Activated T-cell treated with anti-CD3 and anti-CD28 coated beads, Interleukin-2, amount 50 U/mL, for 48 hours (primary cell): ENCODE data around the gene AP1B1.

Source experiments
- DNase-seq, 2 experiments: peaks; one replicate each; pipeline ENCODE4 v3.0.0-alpha.2; 2020

The AP1B1 gene

DNA sequence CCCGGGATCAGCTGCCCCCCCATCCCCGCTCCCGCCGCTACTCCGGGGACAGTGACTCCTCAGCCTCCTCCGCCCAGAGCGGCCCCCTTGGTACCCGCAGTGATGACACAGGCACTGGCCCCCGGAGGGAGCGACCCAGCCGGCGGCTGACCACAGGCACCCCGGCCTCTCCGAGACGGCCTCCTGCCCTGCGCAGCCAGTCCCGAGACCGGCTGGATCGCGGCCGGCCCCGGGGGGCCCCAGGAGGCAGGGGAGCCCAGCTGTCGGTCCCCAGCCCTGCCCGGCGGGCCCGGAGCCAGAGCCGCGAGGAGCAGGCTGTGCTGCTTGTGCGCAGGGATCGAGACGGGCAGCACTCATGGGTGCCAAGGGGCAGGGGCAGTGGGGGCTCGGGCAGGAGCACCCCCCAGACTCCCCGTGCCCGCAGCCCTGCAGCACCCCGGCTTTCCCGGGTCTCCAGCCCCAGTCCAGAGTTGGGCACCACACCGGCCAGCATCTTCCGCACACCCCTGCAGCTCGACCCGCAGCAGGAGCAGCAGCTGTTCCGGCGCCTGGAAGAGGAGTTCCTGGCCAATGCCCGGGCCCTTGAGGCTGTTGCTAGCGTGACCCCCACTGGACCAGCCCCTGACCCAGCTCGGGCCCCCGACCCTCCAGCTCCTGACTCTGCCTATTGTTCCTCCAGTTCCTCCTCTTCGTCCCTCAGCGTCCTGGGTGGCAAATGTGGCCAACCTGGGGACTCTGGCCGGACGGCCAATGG, 76.7 kb downstream of the AP1B1 start:
- DNase-seq: no peak

GRCh38 chr22:29310863-29311339, 77.5 kb downstream of the AP1B1 start:
- DNase-seq: peak; percentile 79 to 84

DNA sequence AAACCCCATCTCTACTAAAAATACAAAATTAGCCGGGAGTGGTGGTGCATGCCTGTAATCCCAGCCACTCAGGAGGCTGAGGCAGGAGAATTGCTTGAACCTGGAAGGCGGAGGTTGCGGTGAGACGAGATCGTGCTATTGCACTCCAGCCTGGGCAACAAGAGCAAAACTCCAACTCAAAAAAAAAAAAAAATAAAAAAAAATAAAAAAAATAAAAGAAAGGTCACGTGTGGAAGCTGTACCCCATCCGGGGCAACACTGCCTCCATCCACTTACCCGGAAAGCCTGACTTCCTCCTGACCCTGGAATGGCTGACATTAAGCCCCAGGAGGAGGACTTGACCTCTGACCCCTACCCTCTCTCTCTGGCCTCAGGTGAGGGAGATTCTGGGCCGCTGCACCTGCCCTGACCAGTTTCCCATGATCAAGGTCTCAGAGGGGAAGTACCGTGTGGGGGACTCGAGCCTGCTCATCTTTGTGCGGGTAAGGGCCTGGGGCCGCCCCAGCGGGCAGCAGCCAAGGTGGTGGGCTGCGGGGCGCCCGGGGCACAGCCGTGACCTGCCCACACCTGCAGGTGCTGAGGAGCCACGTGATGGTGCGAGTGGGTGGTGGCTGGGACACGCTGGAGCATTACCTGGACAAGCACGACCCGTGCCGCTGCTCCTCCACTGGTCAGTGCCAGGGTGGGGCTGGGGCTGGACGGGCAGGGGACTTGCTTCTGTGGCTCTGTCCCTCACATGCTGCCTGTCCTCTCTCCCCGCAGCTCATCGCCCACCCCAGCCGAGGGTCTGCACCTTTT, 78.1 kb downstream of the AP1B1 start:
- DNase-seq: no peak

GRCh38 chr22:29309332-29310064, 78.9 kb downstream of the AP1B1 start:
- DNase-seq: no peak

GRCh38 chr22:29308791-29309262, 79.5 kb downstream of the AP1B1 start:
- DNase-seq: peak; percentile 47 to 59

GRCh38 chr22:29308148-29308790, 80.1 kb downstream of the AP1B1 start:
- no peak for DNase-seq

DNA sequence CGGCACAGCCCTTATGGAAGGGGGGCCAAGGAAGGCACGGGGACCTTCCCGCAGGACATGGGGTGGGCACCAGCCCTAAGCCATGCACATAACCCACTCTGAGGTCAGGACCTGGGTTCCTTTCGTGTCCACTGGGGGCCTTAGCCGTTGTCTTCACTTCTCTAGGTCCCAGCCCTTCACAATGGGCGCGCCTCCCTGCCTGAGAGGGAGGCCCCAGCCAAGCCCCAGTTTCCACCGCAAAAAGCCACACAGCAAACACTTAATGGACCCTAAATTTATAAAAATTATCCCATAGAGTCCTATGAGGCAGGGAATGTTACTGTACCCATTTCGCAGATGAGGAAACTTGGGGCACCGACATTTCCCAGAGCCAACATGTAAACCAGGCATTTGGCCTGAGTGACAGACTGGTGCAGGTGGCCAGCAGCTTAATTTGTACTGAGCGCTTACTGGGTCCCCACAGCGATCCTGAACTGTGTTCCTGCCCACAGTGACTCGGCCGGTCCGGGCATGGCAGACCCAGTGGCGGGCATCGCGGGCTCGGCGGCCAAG, 80.7 kb downstream of the AP1B1 start:
- no peak for DNase-seq

- DNase-seq: peak; percentile 41 to 58
Observed at GRCh38 chr22:29306835-29307595, 81.4 kb downstream of the AP1B1 start.

DNA sequence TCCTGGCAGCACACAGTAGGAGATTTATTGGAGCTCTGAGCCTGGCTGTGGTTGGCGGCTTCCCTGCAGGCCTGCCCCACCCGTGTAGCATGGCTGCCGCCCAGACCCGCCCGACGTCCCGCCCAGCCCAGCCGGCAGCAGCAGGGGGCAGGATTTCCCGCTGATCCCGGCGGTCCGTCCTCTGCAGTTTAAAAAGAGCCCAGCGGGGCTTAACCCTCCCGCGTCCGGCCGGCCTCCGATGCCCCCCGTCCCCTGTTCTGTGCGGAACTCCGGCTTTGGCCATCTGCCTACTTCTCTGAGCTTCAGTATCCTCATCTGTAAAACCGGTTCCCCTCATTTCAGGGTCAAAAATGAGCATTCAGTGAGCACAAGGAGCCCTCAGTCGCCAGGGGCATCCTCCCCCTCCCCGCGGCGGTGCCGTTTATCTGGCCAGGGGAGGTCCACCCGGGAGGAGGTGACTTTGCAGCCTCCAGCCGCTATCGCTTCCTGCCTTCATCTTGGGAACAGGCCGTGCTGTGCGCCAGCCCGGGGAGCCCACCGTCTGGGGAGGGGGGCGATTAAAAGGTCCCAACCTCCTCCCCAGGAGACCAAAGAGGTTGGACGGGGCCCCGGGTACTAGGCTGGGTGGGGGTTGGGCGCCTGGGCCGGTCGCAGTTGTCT, 82.1 kb downstream of the AP1B1 start, which contains the start of gene GAS2L1:
Gene GAS2L1 (plus strand): TSS at position 476 of the 660 bp plus-strand sequence. CDS start 1,456 bp downstream, outside the sequence.
- peak; percentile 67 to 72 for DNase-seq

DNA sequence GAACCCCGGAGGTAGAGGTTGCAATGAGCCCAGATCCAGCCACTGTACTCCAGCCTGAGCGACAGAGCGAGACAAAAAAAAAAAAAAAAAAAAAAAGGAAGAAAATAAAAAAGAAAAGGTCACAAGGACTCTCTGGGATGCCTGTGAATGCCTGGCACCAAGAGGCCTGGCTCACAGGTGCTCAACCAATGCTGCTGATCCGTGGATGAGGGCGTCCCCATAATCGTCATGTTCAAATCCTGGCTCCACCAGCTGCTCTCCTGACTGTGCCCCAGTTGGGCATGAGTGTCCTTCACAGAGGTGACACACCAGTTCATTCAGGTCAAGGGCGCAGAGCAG, 82.6 kb downstream of the AP1B1 start:
- no peak for DNase-seq

- no peak for DNase-seq
Observed at GRCh38 chr22:29302681-29303465, 85.5 kb downstream of the AP1B1 start.

- no peak for DNase-seq
Observed at GRCh38 chr22:29302402-29302680, 86.0 kb downstream of the AP1B1 start.

DNA sequence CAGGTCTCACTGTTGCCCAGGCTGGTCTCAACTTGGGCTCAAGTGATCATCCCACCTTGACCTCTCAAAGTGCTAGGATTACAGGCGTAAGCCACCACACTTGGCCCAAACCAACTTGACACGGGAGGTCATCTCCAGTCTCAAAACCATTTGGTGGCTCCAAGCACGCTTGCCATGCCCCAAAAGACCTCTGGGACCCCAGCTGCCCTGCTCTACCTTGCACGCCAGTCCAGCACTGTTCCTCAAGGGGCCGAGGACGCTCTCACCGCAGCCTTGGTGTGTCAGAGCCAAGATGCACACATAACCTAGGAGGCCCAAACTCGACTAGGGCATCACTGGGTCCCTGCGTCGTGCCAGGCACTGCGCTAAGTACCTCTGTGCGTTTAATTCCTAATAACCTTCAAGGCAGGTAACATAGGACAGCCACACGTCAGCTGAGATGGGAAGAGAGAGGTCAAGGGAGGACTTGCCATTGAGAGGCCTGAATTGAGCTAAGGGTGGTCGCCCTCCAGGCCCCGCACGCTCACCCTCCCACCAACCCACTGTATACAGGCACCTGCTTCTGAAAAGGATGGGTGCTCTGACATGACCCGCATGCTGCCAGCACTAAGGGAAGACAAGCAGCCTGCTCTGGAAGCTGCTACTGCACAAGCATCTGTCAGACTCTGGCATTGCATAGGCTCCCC, 86.5 kb downstream of the AP1B1 start:
- DNase-seq: peak in 1 of 2 experiments; percentile 32

DNA sequence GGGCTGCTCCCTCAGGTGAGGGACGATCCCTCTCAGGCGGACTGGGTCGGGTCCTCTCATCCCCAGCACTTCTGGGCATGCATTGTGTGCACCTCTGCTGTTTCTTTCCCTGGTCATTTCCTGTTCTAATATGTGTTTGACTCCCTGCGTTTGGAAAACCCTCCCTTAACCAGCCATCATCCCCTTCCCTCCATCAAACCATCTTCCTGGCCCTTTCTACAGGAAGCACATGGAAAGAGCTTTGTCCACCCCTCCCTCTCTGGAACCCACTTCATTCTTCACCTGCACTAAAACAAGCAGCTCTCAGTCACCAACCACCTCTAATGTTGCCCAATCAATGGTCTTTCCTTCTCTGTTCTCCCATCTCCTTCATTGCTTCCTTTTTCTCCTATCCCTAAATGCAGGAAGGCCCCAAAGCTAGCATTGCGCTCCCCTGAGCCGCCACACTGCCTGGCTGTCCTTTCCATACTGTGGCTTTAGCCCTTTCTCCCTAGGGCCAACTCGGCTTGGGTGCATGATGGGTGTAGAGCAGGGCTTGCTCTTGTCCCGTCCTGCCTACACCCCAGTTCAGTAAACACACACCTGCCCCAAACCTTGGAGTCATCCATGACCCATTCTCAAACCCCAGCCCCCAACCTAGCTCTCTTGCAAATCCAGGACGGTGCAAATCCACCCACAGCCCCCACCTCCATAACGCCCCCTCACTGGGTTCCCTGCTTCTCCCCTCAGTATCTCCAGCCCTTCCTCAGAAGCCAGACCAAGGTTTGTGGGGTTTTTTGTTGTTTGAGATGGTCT, 87.4 kb downstream of the AP1B1 start:
- DNase-seq: peak; percentile 49 to 51

DNA sequence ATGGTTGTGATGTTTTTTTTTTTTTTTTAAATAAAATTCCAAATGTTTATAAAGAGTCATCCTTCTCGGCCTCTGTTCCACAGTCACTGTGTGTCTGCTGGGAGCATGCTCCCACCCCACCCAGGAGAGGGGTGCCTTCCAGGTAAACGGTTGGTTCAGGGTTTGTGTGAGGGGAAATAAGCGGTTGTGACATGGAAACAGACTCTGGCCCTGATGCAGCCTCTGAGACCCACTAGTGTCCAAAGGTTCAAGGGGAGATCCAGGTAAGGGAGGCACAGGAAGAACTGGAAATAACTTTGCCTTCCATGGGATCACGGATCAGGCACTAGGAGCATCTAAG, 87.9 kb downstream of the AP1B1 start:
- peak in 1 of 2 experiments; percentile 19 for DNase-seq

- peak; percentile 15 to 19 for DNase-seq
Observed at GRCh38 chr22:29299136-29299900, 89.1 kb downstream of the AP1B1 start.

GRCh38 chr22:29298641-29299040, 89.7 kb downstream of the AP1B1 start:
- DNase-seq: peak in 1 of 2 experiments; percentile 21

DNA sequence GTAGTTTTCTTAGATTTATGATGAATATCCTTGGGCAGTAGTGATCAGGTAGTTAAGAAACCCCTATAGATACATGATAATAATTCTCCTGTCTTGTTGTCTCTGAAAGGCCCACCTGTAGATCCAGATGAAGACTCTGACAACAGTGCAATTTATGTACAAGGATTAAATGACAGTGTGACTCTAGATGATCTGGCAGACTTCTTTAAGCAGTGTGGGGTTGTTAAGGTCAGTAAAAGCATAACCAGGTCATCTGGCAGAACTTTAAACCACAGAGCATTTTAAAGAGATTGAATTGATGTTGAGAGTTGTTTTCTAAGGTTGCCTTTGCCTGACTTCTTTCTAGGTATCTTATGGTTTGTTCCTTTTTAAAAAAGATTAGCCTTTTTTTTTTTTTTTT, 96.0 kb downstream of the AP1B1 start:
- no peak for DNase-seq
